Motor neuron (in vitro differentiated cells): ENCODE results near the gene AKAP13. TPM values are rescaled to one million over a fixed set of nuclear protein-coding genes. Genes with fewer than 3 reads are reported as not detected.

Source experiments
- ATAC-seq, 8 experiments: fragments of 200-7000 bp; cut with Tn5 transposase; replicated peaks in 6 of 8; 2 replicates each; pipeline ENCODE4 v1.8.0; 2021; ENCODE audit warnings: mild to moderate bottlenecking in 8 of 8, moderate library complexity in 8 of 8
- H3K27ac ChIP-seq, 2 donors: fragments of 250-450 bp; sonication (Bioruptor Pico); 2 replicates each; pipeline ENCODE4 v1.9.0; 2021; ENCODE audit warnings: antibody characterized with exemption in 2 of 2, mild to moderate bottlenecking in 2 of 2, moderate library complexity in 1 of 2
- H3K4me1 ChIP-seq, 2 donors: fragments of 250-450 bp; sonication (Bioruptor Pico); replicated peaks in 1 of 2; 2 replicates each; pipeline ENCODE4 v1.6.1; 2021; ENCODE audit warnings: antibody characterized with exemption in 2 of 2, mild to moderate bottlenecking in 2 of 2, moderate library complexity in 1 of 2
- H3K4me3 ChIP-seq, 5 donors: fragments of 250-450 bp; sonication (Bioruptor Pico); 2 replicates each; pipeline ENCODE4 v1.9.0; 2021; ENCODE audit warnings: antibody characterized with exemption in 5 of 5, mild to moderate bottlenecking in 5 of 5, moderate library complexity in 4 of 5
- WGBS, 10 experiments: fragments of 450-650 bp; shearing (Covaris generic); methylation state at CpG; one replicate each; pipeline ENCODE4 v1.0.0; 2022; 5-methylcytosine and 5-hydroxymethylcytosine counted together
- in situ Hi-C, 9 experiments: fragments of 400-800 bp; cut with MboI; loops; one replicate each; pipeline ENCODE4 v1.15.0; 2021; ENCODE audit warnings: low sequenced_read_pairs in 9 of 9, low pct_unique_long_range_greater_than_20kb in 2 of 9; ENCODE audit not compliant: unreplicated experiment in 9 of 9
- total RNA-seq, 8 experiments: library from RNA; unstranded; fragments of 300-600 nt; gene quantifications; 2 replicates each; pipeline versions ENCODE4 v1.2.3 to v1.2.4, GENCODE V29; 2022

Gene AKAP13
- total RNA-seq, 8 experiments from 2014 or later, result 18.6 to 60.2 (median 38.2) TPM

DNA sequence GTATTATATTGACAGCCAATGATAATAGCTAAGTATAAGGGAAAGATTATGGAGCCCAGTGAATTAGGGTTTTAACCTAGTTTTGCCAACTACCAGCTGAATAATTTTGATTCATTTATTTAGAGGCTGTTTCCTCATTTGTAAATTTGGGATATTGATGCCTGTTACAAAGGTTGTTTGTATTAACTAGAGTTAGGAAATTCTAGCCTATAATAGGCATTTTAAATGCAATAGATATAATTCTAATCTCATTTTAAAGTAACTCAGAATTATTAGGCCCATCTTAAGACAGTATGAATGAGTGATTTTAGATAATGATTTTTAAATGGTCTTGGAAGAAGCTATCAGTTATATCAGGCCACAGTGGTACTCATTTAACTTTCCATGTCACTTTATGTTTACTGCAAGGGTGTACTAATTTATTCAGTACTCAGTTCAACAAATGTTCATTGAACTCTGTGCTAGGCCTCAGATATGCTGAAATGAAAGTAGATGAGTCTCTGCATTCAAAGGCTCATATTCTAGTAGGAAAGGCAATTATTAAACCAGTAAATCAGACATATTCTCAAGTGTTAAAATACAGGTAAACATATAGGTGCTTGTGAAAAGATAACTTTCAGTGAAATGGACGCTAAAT, 213.5 kb downstream of the AKAP13 start:
- 71 to 100% (median 97%) methylated on average over 1 of the region's 1 CpG; no CpG with 5 or more reads in 2 of the 10 experiments for WGBS, 10 experiments
- in situ Hi-C loops, result no loop called here
- no peak overlapping the region for H3K27ac ChIP-seq

DNA sequence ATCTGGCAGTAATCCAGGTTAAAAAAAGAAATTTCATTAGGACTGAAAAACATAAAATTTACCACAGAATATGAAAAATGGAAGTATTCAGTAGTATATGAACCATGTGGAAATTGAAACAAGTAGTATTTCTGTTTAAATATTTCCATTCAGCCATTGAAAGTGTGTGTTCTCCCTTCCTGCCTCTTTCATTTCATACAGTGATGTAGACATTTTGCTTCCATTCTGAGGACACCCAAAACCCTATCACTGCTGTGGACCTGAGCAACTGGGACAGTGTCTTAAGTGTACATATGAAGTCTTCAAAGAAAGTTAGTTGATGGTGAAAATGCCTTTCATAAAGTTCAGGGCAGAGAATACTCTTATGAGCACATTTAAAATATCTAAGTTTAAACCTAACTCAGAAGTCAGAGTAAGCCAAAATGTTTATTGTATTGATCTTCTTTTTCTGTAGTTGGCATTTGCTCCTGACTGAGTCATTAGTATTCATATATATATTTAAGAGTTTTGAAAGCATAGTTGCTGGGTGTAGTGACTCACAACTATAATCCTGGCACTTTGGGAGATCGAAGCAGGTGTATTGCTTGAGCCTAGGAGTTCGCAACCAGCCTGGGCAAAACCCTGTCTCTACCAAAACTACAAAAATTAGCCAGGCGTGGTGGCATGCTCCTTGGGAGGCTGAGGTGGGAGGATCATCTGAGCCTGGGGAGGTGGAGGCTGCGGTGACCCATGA, 215.6 kb downstream of the AKAP13 start:
- no peak for ATAC-seq
- Histone ChIP-seq H3K27ac (no peak overlapping the region), H3K4me1 (peaks cover 5 to 6% of the 10 kb centered on the region in 2 donors), H3K4me3 (no peak overlapping the region)
- WGBS, 10 experiments, result 80 to 100% (median 100%) methylated on average over 1 to 4 of the region's 4 CpGs; no CpG with 5 or more reads in 3 of the 10 experiments
- in situ Hi-C loops, result no loop called here

More for the DNA sequence above, 213.5 kb downstream of the AKAP13 start:
- no peak overlapping the region for H3K4me3 ChIP-seq
- ATAC-seq, result no peak
- H3K4me1 ChIP-seq, result peaks cover 2 to 4% of the 10 kb centered on the region in 2 donors

DNA sequence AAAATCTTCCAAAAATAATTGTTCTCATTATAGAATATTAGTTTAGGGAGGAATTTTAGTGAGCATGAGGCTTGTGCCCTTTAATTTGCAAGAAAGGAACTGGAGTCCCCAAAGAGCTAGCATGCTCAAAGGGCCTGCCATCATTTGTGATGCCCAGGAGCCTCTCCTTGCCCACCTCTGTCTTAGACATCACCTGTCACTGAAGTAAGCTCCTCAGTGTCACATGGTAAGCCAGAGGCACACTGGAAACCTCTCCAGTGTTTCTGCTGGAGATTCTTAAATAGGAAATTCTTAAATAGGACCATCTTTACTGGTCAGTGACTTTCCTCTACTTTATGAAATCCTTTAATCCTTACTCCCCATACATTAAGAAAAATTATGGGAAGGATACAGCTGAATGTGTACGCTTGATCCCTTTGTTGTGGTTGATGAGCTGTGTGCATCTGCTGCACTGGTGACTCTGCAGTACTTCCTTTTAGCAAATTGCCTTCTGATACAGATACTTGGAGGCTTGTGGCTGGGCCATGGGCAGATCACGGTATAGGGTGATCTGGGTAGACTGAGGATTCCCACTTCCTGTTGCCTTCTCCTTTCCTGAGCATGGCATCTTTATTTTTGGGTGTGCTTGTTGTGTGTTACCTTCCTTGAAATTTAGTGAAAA, 216.9 kb downstream of the AKAP13 start:
- 20 to 100% (median 80%) methylated on average over 1 of the region's 2 CpGs; no CpG with 5 or more reads in 6 of the 10 experiments for WGBS, 10 experiments
- no peak for ATAC-seq
- in situ Hi-C loops, result no loop called here
- no peak overlapping the region for H3K4me3 ChIP-seq
- peaks cover 5 to 6% of the 10 kb centered on the region in 2 donors for H3K4me1 ChIP-seq
- H3K27ac ChIP-seq, result no peak overlapping the region

GRCh38 chr15:85598219-85598618, 217.8 kb downstream of the AKAP13 start:
- ATAC-seq, result no peak
- no peak overlapping the region for H3K4me3 ChIP-seq
- H3K4me1 ChIP-seq, result peaks cover 5 to 6% of the 10 kb centered on the region in 2 donors
- 20 to 100% (median 69%) methylated on average over 1 to 4 of the region's 4 CpGs; no CpG with 5 or more reads in 3 of the 10 experiments for WGBS, 10 experiments
- no peak overlapping the region for H3K27ac ChIP-seq
- in situ Hi-C loops, result no loop called here

- ATAC-seq, result no peak
- in situ Hi-C loops, result no loop called here
- H3K27ac ChIP-seq, result no peak overlapping the region
Observed at GRCh38 chr15:85598718-85599398, 218.5 kb downstream of the AKAP13 start.

DNA sequence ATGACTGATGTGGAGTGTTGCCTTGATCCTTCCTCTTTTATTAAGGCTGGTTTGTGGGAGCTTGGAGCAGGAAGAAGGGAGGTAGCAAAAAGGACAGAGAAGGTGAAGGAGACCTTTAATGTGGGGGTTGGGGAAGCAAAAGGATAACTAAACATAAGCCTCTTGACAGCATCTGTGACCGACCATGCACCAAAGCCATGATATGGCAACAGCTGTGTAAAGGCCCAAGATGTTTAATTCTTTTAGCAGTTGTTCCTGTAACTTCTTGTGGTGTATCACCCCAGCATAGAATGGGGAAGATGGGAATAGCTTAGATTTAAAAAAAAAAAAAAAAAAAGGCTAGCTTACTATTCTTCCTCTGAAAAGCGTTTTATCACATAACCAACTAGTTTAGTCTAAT, 219.6 kb downstream of the AKAP13 start:
- H3K27ac ChIP-seq, result no peak overlapping the region
- no peak for ATAC-seq
- H3K4me1 ChIP-seq, result peaks cover 5 to 6% of the 10 kb centered on the region in 2 donors
- in situ Hi-C loops, result no loop called here
- no peak overlapping the region for H3K4me3 ChIP-seq
- 88 to 100% (median 98%) methylated on average over 1 to 2 of the region's 2 CpGs for WGBS, 10 experiments

More at GRCh38 chr15:85598718-85599398, 218.5 kb downstream of the AKAP13 start:
- 52 to 93% (median 78%) methylated on average over 1 to 4 of the region's 5 CpGs; no CpG with 5 or more reads in 1 of the 10 experiments for WGBS, 10 experiments
- H3K4me1 ChIP-seq, result peaks cover 5 to 6% of the 10 kb centered on the region in 2 donors
- H3K4me3 ChIP-seq, result no peak overlapping the region

GRCh38 chr15:85603160-85603559, 222.8 kb downstream of the AKAP13 start:
- Histone ChIP-seq H3K4me1 (peaks cover 5 to 6% of the 10 kb centered on the region in 2 donors), H3K4me3 (no peak overlapping the region), H3K27ac (no peak overlapping the region)
- in situ Hi-C loops, result no loop called here
- ATAC-seq, result no peak
- 83 to 100% (median 100%) methylated on average over 1 of the region's 1 CpG; no CpG with 5 or more reads in 3 of the 10 experiments for WGBS, 10 experiments

GRCh38 chr15:85603703-85604102, 223.3 kb downstream of the AKAP13 start:
- WGBS, 10 experiments, result 94 to 100% (median 100%) methylated on average over 1 to 2 of the region's 2 CpGs; no CpG with 5 or more reads in 2 of the 10 experiments
- ATAC-seq, result peak in 1 of 8 experiments; percentile 19
- in situ Hi-C loops, result no loop called here
- H3K27ac ChIP-seq, result no peak overlapping the region
- H3K4me1 ChIP-seq, result peaks cover 4 to 5% of the 10 kb centered on the region in 2 donors
- no peak overlapping the region for H3K4me3 ChIP-seq

DNA sequence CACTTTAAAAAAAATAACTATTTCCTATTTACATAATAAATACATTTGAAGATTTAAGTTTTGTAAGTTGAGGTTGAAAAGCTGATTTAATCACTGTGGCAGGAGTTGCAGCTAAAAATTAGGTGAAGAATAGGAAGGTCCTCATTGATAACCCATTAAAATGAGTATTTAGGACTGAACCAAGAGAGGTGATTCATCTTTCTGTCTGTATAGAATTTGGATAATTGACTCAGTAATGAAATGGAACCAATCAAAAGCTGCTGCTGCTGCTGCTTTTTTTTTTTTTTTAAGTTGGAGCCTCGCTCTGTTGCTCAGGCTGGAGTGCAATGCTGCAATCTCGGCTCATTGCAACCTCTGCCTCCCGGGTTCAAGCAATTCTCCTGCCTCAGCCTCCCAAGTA, 223.8 kb downstream of the AKAP13 start:
- H3K27ac ChIP-seq, result no peak overlapping the region
- in situ Hi-C loops, result no loop called here
- WGBS, 10 experiments, result 83 to 100% (median 98%) methylated on average over 1 to 3 of the region's 3 CpGs; no CpG with 5 or more reads in 4 of the 10 experiments
- ATAC-seq, result no peak
- peaks cover 0 to under 1% of the 10 kb centered on the region in 2 donors for H3K4me1 ChIP-seq
- H3K4me3 ChIP-seq, result no peak overlapping the region

GRCh38 chr15:85606738-85607137, 226.3 kb downstream of the AKAP13 start:
- 17 to 100% (median 94%) methylated on average over 1 to 2 of the region's 2 CpGs; no CpG with 5 or more reads in 1 of the 10 experiments for WGBS, 10 experiments
- in situ Hi-C loops, result no loop called here
- no peak overlapping the region for H3K4me3 ChIP-seq
- H3K27ac ChIP-seq, result no peak overlapping the region
- ATAC-seq, result no peak
- H3K4me1 ChIP-seq, result no peaks in the 10 kb centered on the region

DNA sequence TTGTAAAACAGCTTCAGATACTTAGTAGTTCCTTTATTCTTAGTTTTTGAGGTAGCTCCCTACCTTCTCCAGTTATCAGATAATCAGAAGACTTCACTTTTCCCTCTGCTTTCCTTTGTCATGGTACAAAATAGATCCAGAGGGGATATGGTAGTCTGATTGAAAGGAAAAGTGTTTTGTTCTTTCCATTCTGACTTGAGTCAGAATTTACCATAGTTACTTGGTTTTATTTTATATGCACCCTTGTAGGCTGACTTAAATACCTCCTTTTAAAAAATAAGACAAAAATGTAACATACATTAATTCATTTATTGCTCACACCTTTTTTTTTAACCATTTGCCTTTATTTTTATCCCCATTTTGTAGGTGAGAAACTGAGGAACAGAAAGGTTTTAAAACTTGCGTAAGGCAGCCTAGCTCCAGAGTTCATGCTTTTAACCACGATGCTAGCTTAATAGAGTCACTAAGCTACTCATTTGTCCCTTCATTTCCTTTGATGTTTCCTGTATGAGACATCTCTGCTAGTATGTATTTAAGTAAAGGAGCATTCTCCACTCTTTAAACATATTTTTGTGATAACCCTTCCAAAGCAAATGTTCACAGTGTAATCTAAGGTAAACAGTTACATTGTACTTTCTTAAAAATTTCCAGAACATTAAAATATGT, 226.9 kb downstream of the AKAP13 start:
- H3K4me3 ChIP-seq, result no peak overlapping the region
- ATAC-seq, result peak in 2 of 8 experiments; percentile 35 to 44
- H3K4me1 ChIP-seq, result no peaks in the 10 kb centered on the region
- in situ Hi-C loops, result no loop called here
- 43 to 100% (median 83%) methylated on average over 1 to 2 of the region's 2 CpGs; no CpG with 5 or more reads in 1 of the 10 experiments for WGBS, 10 experiments
- H3K27ac ChIP-seq, result no peak overlapping the region

GRCh38 chr15:85607842-85608241, 227.4 kb downstream of the AKAP13 start:
- in situ Hi-C loops, result no loop called here
- Histone ChIP-seq H3K27ac (no peak overlapping the region), H3K4me3 (no peak overlapping the region), H3K4me1 (no peaks in the 10 kb centered on the region)
- WGBS, 10 experiments, result 0 to 100% (median 100%) methylated on average over 1 of the region's 1 CpG; no CpG with 5 or more reads in 1 of the 10 experiments
- peak in 2 of 8 experiments; percentile 97 to 99 for ATAC-seq
